GM18861 (cell line): Measurements from ENCODE around the gene ZNG1B.
"Not testable (repeated sequence)": the region's sequence is repeated elsewhere in the genome, so short reads cannot be mapped to it uniquely, and the experiment has no call there.

ENCODE experiments used
- ATAC-seq: cut with Tn5 transposase; IDR thresholded peaks from one replicate; pipeline ENCODE4 v1.9.1; 2021; ENCODE audit not compliant: unreplicated experiment

The ZNG1B gene

DNA sequence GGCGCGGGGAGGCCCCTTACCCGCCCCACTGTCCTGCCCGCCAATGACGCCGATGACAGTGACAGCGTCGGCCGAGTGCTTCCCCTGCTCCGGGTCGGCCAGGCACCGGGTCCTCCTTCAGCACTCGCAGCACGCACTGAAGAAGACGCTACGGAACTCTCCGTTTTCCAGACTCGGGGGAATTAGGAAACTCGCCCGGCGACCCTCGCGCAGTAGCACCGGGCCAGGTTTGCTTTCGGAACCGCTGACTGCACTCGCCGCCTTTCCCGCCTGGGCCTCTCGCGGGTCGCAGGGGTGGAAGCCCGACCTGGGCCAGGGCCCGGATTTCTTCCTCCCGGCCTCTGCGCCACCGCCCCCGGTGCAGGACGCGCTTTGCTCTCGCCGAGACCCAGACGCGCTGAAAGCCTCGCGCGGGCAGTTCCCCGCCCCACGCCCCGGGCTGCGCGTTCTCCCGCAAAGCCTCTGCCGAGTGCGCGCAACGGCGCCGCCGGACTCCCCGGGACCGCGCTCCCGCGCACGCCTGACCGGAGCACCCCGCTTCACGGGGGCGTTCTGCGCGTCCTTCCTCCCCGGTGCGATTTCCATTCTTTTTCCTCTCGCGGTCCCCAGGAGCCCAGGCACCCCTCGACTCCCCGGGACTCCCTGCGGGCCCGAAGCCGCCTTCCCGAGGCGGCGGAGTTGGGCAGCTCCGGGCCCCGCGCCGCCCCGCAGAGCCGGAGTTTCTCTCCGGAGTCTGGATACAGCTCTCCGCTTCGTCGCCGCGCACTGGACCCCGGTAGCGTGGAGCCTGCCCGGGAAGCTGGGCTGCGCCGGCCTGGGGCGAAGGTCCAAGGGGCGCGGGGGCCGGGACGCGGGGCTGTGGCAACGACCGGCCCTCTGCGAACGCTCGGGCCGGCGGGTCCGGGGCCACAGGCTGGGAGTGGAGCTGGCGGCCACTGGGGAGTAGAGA is 65.9 kb downstream of the ZNG1B start:
- ATAC-seq = not testable (repeated sequence)

DNA sequence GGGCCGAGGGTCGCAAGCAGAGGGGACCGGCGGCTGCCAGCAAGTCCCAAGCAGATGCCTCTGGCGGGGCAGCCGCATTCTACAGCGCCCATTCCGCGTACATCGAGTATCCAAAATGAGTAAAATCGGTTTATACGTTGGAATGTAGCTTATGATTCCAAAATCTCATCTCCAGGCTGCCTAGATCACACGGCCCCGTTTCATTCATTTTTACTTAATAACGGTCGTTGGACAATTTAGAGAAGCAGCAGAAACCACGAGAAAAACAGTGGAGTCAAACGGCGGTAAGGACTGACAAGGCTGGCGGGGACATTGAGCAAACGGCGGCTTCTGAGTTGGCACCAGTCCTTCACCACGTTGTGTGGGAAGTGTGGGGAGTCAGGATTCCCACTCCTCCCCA is 66.6 kb downstream of the ZNG1B start:
- ATAC-seq = not testable (repeated sequence)

DNA sequence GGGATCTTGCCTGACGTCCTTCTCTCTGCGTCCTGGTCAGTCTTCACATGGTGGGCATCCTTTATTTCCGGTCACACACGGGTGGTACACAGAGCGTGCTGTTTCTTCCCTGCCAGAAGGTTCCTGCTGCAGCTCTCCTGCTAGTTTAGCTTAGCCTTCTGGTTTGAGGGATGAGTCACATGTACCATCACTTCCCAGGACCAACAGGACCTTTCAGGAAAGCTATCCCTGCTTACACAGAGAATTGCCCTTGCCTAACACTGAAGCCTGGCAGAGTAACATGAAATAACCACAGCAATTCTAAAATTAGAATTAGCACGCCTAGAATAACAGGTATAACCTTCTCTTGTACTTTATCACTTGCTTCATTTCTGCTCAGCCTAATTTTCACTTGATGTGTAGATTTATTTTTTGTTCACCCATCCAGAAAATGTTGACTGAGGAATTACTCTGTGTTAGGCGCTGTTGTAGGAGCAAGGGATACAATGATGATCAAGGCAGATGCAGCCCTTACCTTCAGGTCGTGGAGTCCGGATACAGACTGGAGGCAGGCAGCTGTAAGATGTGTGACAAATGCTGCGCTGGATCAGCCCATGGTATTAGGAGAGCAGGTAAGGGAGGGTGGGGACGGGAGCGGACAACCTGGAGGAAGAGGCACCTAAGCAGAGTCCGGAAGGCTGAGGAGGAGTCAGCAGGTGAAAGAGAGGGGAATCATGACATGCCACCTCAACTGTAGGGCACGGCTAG is 70.1 kb downstream of the ZNG1B start:
- ATAC-seq = not testable (repeated sequence)

DNA sequence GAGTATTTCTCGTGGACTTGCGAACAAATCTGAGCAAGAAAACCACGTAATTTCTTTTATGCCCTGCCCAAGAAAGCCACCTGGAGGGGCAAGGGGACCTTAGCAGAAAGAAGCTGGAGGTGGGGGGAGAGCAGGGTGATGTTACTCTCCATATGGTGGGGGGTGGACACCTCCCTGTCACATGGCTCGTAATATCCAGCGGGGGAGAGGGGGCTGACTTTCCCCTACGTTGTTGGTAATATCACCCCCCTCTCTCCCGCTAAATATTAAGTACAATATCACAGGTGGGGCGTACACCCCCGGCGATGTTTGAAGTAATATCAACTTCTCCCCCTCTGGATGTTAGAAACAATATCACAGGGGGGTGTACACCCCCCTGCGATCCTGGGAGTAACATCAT is 70.7 kb downstream of the ZNG1B start:
- not testable (repeated sequence) for ATAC-seq

DNA sequence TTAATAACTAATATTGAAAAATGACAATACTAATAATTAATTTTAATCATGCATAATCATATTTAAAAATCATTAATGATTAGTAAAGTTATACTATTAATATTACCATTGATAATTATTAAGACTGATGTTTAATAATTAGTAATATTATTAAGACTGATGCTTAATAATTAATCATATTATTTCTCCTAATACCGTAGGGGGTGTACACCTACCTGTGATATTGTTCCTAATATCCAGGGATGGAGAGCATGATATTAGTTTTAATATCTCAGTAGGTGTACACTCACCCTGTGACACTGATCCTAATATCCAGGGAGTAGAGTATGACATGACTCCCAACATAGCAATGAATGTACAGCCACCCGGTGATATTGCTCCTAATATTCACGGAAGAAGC is 73.4 kb downstream of the ZNG1B start:
- ATAC-seq = not testable (repeated sequence)

DNA sequence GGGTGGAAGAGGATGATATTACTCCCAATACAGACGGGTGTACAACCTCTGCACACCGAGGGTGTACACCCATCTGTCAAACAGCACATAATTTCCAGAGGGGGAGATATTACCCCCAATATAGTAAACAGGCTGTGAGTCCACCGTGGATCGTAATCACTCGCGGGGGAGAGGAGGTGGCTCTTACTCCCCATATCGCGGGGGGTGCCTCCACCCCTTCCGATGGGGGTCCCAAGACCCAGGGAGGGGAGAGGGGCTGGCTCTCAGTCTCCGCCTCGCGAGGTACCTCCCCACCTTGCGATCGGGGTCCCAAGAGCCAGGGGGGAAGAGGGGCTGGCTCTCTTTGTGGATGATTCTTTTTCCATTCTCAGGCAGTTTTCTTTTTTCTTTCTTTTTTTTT is 74.4 kb downstream of the ZNG1B start:
- ATAC-seq = not testable (repeated sequence)

DNA sequence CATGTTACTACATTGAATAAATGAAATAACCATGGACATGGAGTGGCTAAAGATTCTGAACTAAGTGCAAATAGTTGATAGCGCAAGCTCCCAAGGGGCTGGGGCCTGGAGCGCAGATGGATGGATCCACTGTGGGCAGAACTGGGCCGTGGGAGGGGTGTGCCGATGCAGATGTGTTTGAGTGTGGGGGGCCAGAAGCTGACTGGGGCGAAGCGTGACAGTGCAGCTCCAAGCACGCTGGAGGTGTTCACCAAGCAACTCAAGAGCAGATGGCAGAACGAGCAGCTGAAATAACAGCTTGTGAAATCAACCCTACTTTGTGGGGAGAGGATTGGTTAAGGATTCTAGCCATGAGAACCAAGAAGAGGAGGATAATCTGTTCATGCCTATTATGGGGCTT is 78.0 kb downstream of the ZNG1B start:
- not testable (repeated sequence) for ATAC-seq

DNA sequence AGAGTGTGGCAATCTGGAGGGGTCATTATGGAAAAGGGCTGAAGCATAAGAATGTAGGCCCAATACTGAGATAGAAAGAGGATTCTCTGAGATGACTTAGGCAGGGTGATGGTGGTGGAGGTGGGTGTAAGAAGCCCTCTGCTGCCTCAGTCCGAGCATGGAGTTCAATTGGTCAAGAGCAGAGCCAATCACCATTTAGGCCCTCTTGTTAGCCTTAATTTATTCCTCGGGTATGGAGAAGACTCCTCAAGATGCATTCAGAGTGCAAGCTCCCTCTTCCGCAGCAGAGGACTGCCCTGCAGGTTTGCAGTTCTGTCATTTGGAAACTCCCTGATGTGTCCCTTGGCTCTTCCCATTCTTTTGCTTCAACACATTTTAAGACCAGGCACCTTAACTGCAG is 78.5 kb downstream of the ZNG1B start:
- not testable (repeated sequence) for ATAC-seq

DNA sequence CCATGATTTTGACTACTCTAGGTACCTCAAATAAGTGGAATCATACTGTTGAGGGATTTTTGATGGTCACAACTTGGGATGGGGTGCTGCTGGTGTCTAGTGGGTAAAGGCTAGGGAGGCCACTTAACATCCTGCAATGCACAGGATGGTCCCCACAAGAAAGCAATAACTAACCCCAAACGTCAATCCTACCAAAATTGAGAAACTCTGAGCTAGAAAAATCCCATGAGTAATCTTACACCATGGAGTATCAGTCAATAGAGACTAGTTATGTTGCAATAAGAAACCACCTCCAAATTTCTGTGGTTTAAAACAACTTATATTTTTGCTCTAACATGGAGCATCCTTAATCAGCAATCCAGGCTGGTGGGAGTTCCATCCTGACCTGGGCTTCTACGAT is 79.5 kb downstream of the ZNG1B start:
- ATAC-seq = not testable (repeated sequence)

DNA sequence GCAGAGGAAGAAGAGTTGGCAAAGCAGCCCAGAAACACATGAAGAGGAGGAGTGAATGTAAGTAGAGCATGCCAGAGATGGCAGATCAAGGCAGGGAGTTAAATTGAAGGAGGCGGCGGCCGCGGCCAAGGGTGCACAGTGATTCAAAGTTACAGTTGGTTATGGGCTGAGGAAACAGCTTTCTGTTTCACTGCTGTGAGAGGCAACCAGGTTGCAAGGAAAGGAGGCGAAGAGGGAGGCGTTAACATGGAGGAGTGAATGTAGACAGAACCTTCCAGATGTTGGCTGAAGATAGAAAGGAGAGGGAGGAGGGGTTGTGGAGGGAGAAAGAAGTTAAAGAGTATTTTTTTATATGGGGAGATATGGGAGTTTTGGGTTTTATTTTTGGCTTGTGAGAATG is 83.3 kb downstream of the ZNG1B start:
- not testable (repeated sequence) for ATAC-seq

DNA sequence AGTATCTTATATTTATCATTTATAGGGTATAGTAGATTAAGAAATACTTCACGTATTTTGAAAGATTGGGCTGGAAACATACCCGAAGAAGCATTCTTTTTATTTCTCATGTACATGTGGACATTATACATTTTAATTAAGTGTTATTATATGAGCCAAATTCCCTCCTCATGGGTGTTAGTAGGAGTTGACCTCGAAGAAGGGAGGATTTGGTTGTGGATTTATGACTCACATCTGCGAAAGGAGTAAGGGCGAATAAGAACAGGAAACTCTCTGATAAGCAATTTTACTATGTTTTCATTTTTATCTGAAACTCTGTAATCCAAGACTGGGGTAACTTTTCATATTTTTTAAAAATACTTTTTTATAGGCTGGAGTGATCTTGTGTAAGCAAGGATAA is 84.0 kb downstream of the ZNG1B start:
- not testable (repeated sequence) for ATAC-seq

DNA sequence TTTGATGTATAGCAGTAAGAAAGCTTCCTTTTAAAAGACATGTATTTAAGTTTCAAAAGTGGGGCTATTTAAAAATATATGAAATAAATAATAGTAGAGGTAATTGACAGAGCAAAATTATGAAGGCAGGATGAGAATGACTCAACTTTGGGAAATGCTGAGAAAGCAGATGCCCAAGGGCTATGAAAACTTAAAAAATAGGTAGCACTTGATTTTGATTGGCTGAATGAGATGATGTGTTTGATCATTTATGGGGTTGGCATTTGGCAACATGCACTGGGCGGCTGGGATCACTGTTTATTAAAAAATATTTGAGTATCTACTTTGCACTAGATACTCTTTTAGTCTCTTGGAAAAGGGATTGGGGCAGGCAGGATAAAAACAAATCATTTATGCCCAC is 87.5 kb downstream of the ZNG1B start:
- not testable (repeated sequence) for ATAC-seq

DNA sequence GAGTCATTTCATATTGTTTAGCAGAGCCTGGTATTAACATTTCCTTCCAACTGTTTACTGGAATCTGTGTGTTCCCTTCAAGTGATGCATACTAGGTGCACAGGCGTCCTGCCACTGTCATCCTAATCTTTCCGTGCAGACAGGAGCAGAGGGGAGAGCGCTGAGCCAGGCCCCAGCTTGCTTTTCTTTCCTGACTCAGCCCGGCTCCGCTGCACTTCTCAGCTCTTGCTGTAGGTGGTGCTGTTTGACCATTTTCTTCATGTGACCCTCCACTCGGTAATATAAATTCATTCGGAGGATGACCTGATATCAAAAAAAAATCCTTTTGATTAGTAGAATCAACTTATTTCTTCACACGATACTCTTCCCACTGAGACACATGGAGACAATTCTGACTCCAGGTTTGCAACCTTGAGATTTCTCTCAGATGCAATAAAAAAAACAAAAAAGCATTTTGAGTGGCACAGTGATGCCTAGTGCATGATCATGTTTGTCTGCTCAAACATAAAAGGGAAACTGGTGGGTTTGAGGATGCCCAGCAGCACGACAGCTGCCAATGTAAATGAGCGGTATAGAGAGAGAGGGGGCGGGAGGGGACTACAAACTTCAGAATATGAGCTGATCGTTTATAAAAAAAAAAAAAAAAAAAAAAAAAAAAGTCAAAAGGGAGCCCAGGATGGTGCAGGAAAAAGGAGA is 90.0 kb downstream of the ZNG1B start:
- peak; percentile 74 for ATAC-seq

DNA sequence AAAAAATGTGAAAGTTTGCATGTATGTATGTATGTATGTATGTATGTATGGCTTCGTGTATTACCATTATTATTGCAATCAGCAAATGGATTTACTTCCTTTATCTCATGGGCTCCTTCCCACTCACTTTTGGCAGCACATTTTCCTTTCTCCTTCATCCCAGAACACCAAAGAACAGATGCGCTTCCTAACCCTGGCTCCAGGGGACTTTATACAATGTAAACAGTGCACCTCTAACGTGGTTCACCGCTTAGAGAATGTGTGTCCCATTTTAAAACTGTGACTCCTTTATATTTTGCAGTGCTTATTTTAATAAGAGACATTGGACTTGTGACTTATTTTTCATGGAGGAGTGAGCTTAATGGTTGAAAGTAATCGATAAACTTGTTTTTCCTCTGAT is 90.6 kb downstream of the ZNG1B start:
- ATAC-seq = not testable (repeated sequence)

DNA sequence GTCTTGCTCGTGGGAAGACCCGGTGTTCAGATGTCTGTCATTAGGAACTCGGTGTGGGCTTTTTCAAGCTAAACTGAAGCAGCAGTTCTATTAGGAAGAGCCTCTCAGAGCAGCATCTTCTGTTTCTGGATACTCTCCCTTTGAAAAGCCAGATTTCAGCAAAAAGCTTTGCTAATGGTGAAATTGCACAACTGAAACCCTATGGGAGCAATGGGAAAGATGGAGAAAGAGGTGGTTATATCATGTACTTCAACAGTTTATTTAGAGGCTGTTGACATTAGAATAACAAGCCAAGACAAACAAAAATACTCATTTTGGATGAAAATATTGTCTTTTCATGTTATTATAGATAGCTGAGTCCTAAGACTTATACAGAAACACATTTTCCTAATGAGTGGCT is 91.4 kb downstream of the ZNG1B start:
- ATAC-seq = not testable (repeated sequence)

DNA sequence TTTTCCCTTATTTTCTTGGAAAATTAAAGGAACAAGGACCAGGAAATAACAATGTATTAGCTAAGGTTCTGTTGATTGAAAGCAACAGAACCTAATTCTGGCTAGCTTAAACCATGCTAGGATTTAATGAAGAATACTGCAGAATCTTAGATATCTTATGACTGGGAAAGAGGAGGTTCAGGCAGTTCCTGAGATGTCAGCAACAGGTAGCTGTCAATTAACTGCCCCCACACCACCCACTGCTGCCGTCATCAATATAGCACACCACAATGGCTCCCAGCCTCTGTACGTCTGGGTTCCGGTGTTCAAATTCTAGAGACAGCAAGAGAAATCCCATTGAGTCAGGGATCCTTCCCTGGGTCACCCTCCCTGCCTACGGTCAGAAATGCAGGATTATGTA is 95.5 kb downstream of the ZNG1B start:
- not testable (repeated sequence) for ATAC-seq

DNA sequence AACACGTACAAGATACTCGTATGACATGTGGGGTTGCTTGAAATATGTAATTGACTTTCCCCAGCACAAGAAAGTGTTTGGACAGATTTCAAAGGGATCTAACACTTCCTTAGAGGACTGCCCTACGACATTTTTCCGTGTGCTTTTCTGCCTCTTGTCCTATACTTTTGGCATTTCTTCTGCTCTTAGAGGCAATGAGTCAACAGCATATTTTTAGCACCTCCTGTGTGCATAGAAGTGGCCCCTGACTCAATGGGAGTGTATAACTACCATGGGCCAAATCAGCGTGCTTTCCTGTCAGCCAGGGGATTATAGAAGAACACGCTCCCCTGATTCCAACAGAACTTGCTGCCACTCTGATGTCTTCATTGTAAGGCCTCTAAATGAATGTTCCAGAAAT is 99.1 kb downstream of the ZNG1B start:
- not testable (repeated sequence) for ATAC-seq

DNA sequence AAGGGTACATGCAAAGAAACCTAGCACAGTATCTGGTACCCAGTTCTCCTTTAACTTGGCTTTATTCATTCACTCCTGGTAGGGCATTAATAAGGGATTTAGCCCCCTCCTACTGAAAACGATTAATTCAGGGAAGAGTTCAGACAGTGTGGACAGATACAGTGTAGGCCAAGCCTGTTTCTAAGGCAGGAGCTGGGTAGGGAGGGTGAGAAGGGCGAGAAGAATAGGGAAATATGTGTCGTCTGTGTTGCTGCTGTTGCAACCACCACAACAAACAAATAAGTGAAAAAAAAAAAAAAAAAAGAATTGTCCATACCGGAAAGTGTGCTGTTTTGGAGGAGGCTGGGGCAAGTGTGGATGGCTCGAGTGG is 103.3 kb downstream of the ZNG1B start:
- not testable (repeated sequence) for ATAC-seq

DNA sequence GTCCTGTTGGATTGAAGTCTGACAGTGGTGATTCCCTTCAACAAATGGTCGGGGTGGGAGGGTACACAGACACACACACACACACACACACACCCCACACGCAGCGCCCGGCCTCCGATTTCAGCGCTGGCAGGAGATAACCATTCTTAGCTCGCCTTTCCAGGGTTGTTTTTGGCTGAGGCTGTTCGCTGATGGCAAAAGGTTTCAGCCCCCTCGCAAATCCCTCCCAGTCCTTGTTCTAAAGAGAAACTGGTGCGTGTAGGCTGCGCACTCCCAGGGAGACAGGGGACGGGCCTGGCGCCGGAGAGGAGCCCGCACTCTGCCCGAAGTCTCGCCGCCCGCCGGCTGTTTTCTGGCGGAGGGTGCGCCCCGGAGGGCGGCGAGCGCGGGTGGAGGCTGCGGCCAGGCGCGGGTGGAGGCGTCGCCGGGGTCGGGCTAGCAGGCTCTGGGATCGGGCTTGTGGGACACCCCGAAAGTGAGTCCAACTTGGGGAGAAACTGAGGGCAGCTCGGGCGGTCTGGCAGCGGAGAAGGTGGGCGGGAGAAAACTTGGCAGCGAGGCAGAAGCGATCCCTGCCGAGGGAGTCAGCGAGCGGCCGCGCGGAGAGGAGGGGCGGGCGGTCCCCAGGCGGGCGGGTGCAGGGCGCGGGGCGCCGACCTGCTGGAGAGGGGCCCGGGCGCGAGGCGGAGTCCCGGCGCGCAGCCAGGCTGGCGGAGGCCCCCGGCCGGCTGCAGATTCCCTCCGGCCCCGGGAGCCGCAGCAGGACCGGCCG is 103.9 kb downstream of the ZNG1B start:
- not testable (repeated sequence) for ATAC-seq

DNA sequence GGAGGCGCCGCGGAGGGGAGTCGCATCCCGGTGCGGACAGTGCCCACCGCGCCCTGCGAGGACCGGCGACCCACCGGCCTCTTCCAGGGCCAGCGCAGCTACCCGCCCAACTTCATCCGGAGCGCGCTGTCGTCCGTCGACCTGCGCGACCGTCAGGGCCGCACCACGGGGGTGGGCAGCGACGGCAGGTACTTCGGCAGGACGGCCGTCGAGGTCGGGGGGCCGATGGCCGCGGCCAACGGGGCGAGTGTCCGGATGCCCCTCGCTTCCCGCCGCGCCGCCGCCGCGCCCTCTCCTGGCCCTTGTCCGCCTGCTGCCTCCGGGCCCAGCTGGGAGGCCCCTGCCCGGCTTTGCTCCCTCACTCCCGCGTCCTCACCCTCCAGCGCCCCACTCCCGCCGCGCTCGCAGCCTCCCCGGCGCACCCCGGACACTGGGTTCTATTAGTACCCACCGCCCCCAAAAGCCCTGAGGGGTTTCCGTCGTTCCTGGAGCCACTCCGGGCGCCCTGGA is 104.5 kb downstream of the ZNG1B start:
- not testable (repeated sequence) for ATAC-seq
